Stimulated activated CD4-positive, alpha-beta T cell treated with anti-CD3 and anti-CD28 coated beads, Interleukin-2, amount 100 ng/mL, for 24 hours (primary cell): ENCODE data around the gene ADAMTS16.

Experiments used
- DNase-seq, 2 donors: peaks; one replicate each; pipeline ENCODE4 v3.0.0-alpha.2; 2020

ADAMTS16 gene

GRCh38 chr5:5351288-5351979 is 211.3 kb downstream of the ADAMTS16 start:
- DNase-seq: no peak

DNA sequence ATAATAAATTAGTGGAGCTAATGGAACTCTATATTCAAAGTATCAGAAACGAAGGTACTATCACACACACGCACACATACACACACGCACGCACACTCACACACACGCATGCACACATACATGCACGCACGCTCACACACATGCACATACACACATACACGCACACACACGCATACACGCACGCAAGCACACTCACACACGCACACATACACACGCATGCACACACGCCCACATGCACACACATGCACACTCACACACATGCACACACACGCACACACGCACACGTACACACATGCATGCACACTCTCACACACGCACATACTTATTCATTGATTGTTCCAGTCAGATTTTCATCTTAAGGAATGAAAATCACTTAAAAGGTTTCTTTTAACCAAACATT is 212.5 kb downstream of the ADAMTS16 start:
- DNase-seq: no peak

DNA sequence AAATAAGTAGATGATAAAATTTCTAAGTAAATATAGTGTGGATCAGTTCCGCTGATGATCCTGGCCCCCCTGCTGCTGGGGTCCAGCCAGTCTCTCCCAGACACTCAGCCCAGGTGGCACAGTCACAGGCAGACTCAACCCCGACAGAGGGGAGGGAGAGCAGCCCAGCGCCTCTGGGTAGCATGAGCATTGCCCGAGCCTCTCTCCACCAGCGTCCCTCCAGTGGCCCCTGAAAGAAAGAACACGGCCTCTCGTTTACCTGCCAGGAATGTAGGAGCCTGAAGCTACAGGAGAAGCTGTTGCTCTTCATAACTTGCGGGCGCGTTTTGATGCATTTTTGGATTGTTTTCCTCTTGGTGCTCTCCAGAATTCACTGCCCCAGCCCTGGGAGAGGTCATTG is 213.6 kb downstream of the ADAMTS16 start:
- DNase-seq: no peak

GRCh38 chr5:5356765-5357164 is 216.6 kb downstream of the ADAMTS16 start:
- DNase-seq: no peak

- no peak for DNase-seq
Observed at GRCh38 chr5:5359618-5360017, 219.5 kb downstream of the ADAMTS16 start.

GRCh38 chr5:5360363-5360940 is 220.3 kb downstream of the ADAMTS16 start:
- no peak for DNase-seq

DNA sequence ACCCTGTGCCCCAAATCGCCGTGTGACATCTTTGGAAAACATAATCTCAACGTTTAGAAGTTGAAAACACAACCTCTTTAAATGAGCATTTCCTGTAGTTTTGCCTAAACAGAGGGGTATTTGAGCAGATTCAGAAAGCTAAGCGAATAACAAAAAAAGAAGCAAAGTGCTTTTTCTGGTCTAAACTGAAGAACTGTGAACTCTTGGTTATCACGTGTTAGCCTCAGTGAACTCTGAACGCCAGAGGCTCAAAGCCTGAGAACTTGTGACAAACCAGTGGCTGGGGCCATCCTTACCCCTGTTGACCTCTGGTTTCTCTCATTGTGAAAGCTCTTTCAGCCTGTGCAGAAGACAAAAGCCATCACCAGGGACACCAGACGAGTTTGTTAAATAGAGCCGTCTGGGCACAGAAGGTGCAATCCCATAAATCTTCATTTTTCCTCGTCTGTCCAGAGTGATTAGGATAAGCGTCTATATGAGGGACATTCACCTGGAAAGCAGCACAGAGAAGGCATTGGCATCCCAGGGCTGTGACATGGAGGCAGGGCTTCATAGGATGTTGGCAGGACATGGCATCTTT is 220.9 kb downstream of the ADAMTS16 start:
- no peak for DNase-seq

DNA sequence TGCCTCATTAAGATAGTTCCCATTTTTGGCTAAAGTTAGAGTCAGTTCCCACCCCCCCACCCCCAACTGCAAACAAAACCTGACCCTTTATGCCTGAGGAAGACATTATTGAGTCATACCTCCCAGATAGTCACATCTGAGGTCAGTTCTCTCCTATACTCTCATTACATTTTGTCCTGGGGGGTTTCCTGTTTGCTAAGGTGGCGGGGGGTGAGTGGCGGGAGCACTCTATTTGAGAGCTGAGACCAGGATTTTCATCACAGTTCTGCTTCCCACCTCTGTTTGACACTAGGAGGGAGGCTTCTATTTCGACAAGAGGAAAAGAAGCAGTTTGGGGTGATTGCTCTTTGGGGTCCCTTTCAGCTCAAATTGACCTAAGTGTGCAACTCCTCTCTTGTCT is 222.9 kb downstream of the ADAMTS16 start:
- no peak for DNase-seq

- DNase-seq: no peak
Observed at GRCh38 chr5:5364932-5365331, 224.8 kb downstream of the ADAMTS16 start.

GRCh38 chr5:5367739-5368138 is 227.6 kb downstream of the ADAMTS16 start:
- no peak for DNase-seq

GRCh38 chr5:5369051-5369605 is 229.0 kb downstream of the ADAMTS16 start:
- no peak for DNase-seq
